HUES64 (cell line): Measurements from ENCODE around the gene GRIK2.

Experiments
- H3K27ac ChIP-seq: 2 replicates; pipeline ENCODE4 v1.7.0; 2013; ENCODE audit warnings: low read depth, low read length, inconsistent platforms
- H3K27me3 ChIP-seq: 2 replicates; pipeline ENCODE4 v1.6.1; 2013; ENCODE audit warnings: mild to moderate bottlenecking, low read length; ENCODE audit not compliant: insufficient read depth
- H3K36me3 ChIP-seq: 2 replicates; pipeline ENCODE4 v1.6.1; 2013; ENCODE audit warnings: mild to moderate bottlenecking, low read length; ENCODE audit not compliant: insufficient read depth
- H3K4me1 ChIP-seq: 2 replicates; pipeline ENCODE4 v1.6.1; 2013; ENCODE audit warnings: mild to moderate bottlenecking, low read length, moderate library complexity; ENCODE audit not compliant: insufficient read depth
- H3K4me3 ChIP-seq: 2 replicates; pipeline ENCODE4 v1.5.1; 2013; ENCODE audit warnings: mild to moderate bottlenecking, low read length, moderate library complexity
- H3K9ac ChIP-seq: 2 replicates; pipeline ENCODE4 v1.6.1; 2013; ENCODE audit warnings: mild to moderate bottlenecking, low read depth, low read length
- H3K9me3 ChIP-seq: 2 replicates; pipeline ENCODE4 v1.6.1; 2013; ENCODE audit warnings: low read depth, low read length; ENCODE audit not compliant: insufficient read depth
- WGBS: fragments of 150-250, 120-280 bp; methylation state at CpG from one replicate; pipeline ENCODE4 v1.1.7; 2013; ENCODE audit warnings: missing lambda C conversion rate; 5-methylcytosine and 5-hydroxymethylcytosine counted together

Gene GRIK2

DNA sequence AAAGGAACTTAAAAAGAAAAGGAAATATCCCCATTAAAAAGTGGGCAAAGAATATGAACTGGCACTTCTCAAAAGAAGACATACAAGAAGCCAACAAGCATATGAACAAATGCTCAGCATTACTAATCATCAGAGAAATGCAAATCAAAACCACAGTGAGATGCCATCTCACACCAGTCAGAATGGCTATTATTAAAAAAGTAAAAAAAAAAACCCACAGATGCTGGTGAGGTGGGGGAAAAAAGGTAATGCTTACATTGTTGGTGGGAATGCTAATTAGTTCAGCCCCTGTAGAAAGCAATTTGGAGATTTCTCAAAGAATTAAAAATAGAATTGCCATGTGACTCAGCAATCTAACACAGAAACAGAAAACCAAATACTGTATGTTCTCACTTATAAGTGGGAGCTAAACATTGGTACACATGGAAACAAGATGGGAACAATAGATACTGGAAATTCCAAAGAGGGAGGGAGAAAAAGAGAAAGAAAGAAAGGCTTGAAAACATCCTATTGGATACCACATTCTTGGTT, 437.1 kb downstream of the GRIK2 start:
- H3K4me3 ChIP-seq: no peak overlapping the region
- H3K27ac ChIP-seq: no peak overlapping the region

DNA sequence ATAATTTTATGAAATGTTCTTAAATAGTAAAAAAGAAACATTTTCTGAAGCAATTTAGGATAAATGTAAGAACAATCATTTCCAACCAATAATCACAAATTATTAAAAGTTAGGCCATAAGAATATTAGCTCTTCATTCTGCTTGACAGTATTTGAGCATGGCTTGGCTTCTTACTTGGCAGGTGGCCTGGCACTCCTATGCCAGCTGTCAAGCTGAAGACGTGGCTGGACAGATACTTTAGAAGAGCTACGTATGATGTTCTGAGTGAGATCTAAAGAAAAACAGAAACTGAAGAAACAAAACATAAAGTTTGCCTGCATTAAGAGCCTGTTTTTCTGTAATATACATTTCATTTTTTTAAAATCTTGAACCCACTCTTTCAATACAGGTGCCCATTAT, 438.9 kb downstream of the GRIK2 start:
- Histone ChIP-seq H3K9ac (no peak overlapping the region), H3K4me3 (no peak overlapping the region), H3K4me1 (no peaks in the 10 kb centered on the region), H3K27ac (no peak overlapping the region), H3K9me3 (peaks cover 8% of the 10 kb centered on the region; the same call in 1 of the 2 replicates), H3K36me3 (no peaks in the 10 kb centered on the region), H3K27me3 (no peaks in the 10 kb centered on the region)
- 95% methylated on average over 2 of the region's 2 CpGs for WGBS

More for the DNA sequence above, 437.1 kb downstream of the GRIK2 start:
- Histone ChIP-seq H3K4me1 (no peaks in the 10 kb centered on the region), H3K9me3 (peaks cover 8% of the 10 kb centered on the region; the same call in 1 of the 2 replicates), H3K9ac (no peak overlapping the region), H3K36me3 (no peaks in the 10 kb centered on the region), H3K27me3 (no peaks in the 10 kb centered on the region)

DNA sequence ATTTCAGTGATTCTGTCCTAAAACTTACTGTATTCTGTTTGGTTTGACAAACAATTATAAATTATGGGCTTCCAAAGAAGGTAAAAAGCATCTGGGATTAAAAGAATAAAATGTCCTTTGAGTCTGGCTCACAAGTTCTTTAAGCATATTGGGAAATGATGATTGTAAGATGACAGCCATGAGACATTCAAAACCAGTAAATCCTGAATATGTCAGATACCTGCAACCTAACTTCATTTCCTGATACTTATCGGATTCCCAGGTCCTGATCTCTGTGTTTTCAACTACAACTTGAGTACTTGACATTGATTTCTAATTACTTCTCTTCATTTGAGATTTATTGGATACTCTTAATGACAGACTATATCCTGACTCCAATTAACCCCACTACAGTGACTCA, 446.6 kb downstream of the GRIK2 start:
- Histone ChIP-seq H3K4me1 (no peaks in the 10 kb centered on the region), H3K27me3 (no peaks in the 10 kb centered on the region), H3K27ac (no peak overlapping the region), H3K4me3 (no peak overlapping the region), H3K9me3 (no peaks in the 10 kb centered on the region), H3K9ac (no peak overlapping the region), H3K36me3 (no peaks in the 10 kb centered on the region)
- 88% methylated on average over 1 of the region's 1 CpG for WGBS

DNA sequence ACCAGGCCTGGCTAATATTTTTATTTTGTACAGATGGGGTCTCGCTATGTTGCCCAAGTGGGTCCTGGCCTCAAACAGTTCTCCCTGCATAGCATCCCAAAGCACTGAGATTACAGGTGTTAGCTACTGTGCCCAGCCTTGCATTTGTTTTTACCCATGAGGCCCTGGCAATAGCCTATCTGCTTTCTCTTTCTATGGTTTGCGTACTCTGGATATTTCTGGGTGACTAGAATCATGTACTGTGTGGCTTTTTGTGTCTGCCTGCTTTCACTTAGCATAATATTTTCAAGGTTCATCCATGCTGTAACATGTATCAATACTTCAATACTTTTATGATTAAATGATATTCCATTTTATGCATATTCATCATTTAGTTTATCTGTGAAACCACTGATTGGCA, 451.7 kb downstream of the GRIK2 start:
- H3K9ac ChIP-seq: no peak overlapping the region
- no peaks in the 10 kb centered on the region for H3K36me3 ChIP-seq
- H3K27me3 ChIP-seq: no peaks in the 10 kb centered on the region
- H3K4me3 ChIP-seq: no peak overlapping the region
- peaks cover 36% of the 10 kb centered on the region for H3K4me1 ChIP-seq
- H3K27ac ChIP-seq: no peak overlapping the region
- no peaks in the 10 kb centered on the region for H3K9me3 ChIP-seq
- 54% methylated on average over 1 of the region's 2 CpGs for WGBS

DNA sequence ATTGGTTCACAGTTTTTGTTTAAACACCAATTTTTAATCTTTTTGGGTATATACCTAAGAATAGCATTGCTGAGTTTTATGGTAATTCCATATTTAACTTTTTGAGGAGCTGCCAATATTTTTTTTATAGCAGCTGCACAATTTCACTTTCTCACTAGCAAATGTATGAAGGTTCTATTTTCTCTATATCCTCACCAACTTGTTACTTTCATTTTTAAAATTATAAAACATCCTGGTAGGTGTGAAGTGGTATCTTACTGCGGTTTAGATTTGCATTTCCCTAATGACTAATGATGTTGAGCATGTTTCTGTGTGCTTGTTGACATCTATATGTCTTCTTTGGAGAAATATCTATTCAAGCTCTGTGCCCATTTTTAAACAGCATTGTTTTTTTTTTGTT, 452.1 kb downstream of the GRIK2 start:
- WGBS: 92% methylated on average over 1 of the region's 1 CpG

DNA sequence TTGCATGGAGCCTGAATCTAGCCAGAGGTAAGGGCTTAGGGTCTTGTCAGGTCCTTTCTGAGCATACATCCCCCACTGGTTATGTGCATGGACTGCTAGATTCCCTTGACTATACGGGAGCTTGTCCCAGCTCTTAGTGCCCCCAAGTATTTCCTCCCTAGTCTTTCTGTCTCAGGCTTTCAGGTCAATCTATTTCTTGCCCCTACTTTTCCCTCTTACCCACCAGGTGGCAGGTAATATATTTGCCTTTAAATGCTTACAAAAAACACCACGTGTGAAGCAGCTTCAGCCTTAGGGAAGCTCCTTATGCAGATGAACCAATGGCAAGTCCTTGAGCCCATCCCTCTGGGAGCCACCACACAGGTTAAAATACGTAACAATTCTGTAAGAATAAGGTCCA, 454.2 kb downstream of the GRIK2 start:
- peaks cover 36% of the 10 kb centered on the region for H3K4me1 ChIP-seq
- H3K27me3 ChIP-seq: no peaks in the 10 kb centered on the region
- H3K36me3 ChIP-seq: no peaks in the 10 kb centered on the region
- H3K9me3 ChIP-seq: no peaks in the 10 kb centered on the region
- 0 out of 2 replicates have a peak overlapping the region, but pooled peaks have one; percentile 11 for H3K9ac ChIP-seq
- peak overlapping the region; percentile 44; the same call in 1 of the 2 replicates for H3K27ac ChIP-seq
- 36% methylated on average over 3 of the region's 3 CpGs for WGBS
- H3K4me3 ChIP-seq: no peak overlapping the region

More for the DNA sequence above, 452.1 kb downstream of the GRIK2 start:
- Histone ChIP-seq H3K36me3 (no peaks in the 10 kb centered on the region), H3K4me3 (no peak overlapping the region), H3K27me3 (no peaks in the 10 kb centered on the region), H3K4me1 (peaks cover 36% of the 10 kb centered on the region), H3K9ac (no peak overlapping the region), H3K27ac (no peak overlapping the region), H3K9me3 (no peaks in the 10 kb centered on the region)

DNA sequence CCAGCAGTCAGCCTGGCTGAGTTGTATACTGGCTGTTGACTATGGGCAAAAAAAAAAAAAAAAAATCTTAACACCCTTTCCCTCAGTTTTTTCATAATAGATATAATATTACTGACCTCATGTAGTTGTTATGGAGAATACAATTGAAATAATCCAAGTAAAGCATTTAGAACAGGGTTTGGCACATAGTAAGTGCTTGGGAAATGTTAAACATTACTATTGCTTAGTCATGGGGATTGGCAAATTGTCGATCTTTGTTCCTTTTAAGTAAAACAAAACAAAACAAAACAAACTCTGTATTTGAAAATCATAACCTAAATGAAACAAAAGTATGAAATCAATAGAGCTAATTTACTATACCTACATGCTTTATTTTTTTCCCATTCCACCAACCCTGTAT, 458.4 kb downstream of the GRIK2 start:
- Histone ChIP-seq H3K9ac (no peak overlapping the region), H3K9me3 (no peaks in the 10 kb centered on the region), H3K4me1 (peaks cover 24% of the 10 kb centered on the region), H3K4me3 (no peak overlapping the region), H3K36me3 (no peaks in the 10 kb centered on the region), H3K27me3 (no peaks in the 10 kb centered on the region), H3K27ac (no peak overlapping the region)
- WGBS: no CpG with 5 or more reads among the region's 1 CpG

DNA sequence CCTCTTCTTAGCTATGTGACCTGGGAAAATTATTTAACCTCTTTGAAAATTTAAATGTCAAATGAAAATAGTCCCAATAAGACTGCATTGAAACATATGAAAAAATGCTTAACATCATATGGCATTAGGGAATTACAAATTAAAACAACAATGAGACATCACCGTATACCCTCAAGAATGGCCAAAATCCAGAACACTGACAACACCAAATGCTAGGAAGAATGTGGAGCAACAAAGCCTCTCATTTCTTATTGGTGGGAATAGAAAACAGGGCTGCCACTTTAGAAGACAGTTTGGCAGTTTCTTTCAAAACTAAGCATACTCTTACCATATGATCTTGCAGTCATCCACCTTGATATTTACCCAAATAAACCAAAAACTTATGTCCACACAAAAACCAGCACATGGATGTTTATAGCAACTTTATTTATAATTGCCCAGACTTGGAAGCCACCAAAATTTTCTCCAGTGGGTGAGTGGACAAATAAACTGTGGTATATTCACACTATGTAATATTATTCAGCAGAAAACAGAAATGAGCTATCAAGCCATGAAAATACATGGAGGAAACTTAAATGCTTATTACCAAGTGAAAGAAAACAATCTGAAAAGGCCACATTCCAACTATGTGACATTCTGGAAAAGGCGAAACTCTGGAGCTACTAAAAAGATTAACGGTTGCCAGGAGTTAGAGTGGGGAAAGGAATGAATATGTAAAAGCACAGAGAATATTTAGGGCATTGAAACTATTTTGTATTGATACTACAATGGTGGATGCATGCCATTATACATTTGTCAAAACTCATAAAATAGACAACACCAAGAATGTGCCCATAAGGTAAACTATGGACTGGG, 459.9 kb downstream of the GRIK2 start:
- Histone ChIP-seq H3K9me3 (no peaks in the 10 kb centered on the region), H3K27ac (no peak overlapping the region), H3K4me3 (no peak overlapping the region), H3K36me3 (no peaks in the 10 kb centered on the region), H3K4me1 (peaks cover 9% of the 10 kb centered on the region), H3K27me3 (no peaks in the 10 kb centered on the region), H3K9ac (no peak overlapping the region)
- 91% methylated on average over 3 of the region's 3 CpGs for WGBS

DNA sequence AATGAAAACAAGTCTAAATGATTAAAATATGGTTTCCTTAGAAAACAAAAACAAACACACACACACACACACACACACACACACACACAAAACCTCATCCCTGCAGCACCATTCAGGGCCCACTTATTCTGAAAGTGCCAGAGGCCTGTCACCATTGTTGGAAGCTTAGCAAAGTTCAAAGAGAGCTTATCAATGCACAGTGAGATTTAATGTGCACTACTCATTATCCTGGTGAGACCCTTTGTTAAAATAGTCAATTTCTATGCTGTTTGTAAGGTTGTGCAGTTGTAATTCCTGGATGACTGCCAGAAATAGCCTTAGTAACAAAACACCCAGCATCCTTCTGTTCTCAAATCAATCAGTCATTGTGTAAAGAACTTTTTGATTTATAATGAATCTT, 482.9 kb downstream of the GRIK2 start:
- no peaks in the 10 kb centered on the region for H3K27me3 ChIP-seq
- peaks cover 6% of the 10 kb centered on the region; the same call in 1 of the 2 replicates for H3K4me1 ChIP-seq
- H3K4me3 ChIP-seq: no peak overlapping the region
- H3K27ac ChIP-seq: no peak overlapping the region
- no peaks in the 10 kb centered on the region for H3K9me3 ChIP-seq
- no peak overlapping the region for H3K9ac ChIP-seq
- H3K36me3 ChIP-seq: no peaks in the 10 kb centered on the region

DNA sequence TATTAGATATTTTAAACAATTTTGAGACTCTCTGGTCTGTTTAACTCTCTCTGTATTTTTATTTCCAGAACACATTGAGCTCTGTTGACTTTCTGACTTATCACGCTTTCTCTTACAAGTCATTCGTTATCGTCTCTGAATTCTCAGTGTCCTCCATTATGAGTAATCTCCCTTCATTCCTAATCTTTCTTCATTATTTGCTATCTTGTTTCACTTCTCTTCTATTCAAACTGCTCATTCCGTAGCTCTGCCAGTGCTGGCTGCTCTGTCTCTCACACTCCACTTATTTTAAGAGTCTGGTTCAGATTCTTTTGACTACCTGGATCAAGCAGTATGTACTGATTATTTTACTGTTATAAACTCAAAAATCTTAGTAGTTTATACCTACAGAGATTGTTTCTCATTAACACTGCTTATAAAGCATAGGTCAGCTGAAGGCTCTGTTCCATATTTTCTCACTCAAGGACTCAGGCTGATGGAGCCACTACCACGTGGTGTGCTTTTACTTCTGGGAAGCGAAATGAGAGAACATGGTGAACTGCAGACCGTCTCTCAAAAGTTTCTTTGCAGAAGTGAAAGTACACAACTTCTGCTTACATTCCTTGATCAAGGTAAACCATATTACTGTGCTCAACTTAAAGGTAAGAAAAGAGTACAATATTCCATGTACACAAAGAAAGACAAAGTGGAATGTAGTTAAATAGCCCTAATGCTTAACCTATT, 485.2 kb downstream of the GRIK2 start:
- H3K4me3 ChIP-seq: no peak overlapping the region
- no peak overlapping the region for H3K9ac ChIP-seq
- WGBS: 91% methylated on average over 7 of the region's 7 CpGs
- peaks cover 6% of the 10 kb centered on the region; the same call in 1 of the 2 replicates for H3K4me1 ChIP-seq
- no peaks in the 10 kb centered on the region for H3K27me3 ChIP-seq
- no peaks in the 10 kb centered on the region for H3K9me3 ChIP-seq
- no peak overlapping the region for H3K27ac ChIP-seq
- H3K36me3 ChIP-seq: no peaks in the 10 kb centered on the region

DNA sequence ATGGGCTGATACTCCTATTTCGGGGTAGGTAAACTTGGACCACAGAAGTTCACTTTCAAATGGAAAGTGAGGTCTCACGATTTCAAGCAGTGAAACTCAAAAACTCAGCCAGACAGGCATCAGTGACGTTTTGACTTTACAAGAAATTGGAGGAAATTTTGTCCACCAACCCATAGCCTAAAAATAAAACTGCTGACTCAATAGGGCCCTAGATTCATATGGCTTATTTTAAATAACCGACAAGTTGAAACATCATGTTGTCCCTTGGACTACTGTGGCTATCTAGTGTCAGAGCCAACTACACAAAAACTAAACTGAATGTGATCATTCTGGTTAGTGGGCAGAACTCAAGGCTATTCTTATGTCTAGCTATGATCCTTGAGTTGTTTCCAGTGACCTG, 486.3 kb downstream of the GRIK2 start:
- no peak overlapping the region for H3K9ac ChIP-seq
- H3K4me1 ChIP-seq: peaks cover 6% of the 10 kb centered on the region; the same call in 1 of the 2 replicates
- no peak overlapping the region for H3K27ac ChIP-seq
- no peaks in the 10 kb centered on the region for H3K9me3 ChIP-seq
- H3K27me3 ChIP-seq: no peaks in the 10 kb centered on the region
- 89% methylated on average over 4 of the region's 4 CpGs for WGBS
- no peaks in the 10 kb centered on the region for H3K36me3 ChIP-seq
- no peak overlapping the region for H3K4me3 ChIP-seq
